PC-3 (cell line): ENCODE measurements around the gene DNPEP.

Experiments
- EZH2 ChIP-seq: fragments of 300-600 bp; sonication (generic); IDR thresholded peaks from one replicate; pipeline ENCODE4 v1.6.1; 2017; ENCODE audit warnings: antibody characterized with exemption, mild to moderate bottlenecking, low read length; ENCODE audit not compliant: unreplicated experiment
- TF ChIP-seq, protein P1 (sequence below): fragments of 300-600 bp; sonication (generic); conservative IDR thresholded peaks from 2 replicates; pipeline ENCODE4 v1.5.1; 2017; ENCODE audit warnings: antibody characterized with exemption, low read depth, mild to moderate bottlenecking, low read length

DNA sequence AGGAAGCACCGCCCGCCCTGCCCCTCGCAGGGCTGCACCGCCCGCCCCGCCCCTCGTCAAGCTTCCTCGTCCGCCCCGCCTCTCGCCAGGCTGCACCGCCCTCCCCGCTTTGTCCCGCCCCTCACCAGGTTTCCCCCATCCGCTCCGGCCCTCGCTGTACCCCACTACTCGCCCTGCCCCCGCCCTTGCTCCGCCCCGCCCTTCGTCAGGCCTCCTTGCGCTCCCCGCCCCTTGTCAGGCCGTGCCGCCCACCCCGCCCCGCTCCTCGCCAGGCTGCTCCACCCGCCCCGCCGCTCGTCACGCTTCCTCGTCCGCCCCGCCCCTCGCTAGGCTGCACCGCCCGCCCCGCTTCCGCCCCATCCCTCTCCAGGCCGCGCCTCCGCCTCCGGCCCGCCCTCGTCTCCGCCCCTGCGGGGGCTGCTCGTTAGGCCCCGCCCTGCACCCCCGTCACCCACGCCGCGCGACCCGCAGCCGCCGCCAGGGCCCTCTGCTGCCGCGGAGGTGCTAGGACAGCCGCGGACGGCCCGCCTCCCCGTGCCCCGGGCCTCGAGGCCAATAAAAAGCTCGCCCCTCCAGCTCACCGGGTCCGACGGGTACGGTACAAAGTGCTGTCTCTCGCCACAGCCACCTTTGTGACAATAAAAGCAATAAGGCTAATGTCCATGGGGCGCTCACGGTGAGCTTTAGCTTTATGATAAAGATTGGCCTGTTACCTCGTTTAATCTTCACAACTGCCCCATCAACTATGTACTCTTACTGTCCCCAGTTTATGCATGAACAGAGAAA lies 602 bp upstream of the DNPEP start:
- TF ChIP-seq, protein P1, sequence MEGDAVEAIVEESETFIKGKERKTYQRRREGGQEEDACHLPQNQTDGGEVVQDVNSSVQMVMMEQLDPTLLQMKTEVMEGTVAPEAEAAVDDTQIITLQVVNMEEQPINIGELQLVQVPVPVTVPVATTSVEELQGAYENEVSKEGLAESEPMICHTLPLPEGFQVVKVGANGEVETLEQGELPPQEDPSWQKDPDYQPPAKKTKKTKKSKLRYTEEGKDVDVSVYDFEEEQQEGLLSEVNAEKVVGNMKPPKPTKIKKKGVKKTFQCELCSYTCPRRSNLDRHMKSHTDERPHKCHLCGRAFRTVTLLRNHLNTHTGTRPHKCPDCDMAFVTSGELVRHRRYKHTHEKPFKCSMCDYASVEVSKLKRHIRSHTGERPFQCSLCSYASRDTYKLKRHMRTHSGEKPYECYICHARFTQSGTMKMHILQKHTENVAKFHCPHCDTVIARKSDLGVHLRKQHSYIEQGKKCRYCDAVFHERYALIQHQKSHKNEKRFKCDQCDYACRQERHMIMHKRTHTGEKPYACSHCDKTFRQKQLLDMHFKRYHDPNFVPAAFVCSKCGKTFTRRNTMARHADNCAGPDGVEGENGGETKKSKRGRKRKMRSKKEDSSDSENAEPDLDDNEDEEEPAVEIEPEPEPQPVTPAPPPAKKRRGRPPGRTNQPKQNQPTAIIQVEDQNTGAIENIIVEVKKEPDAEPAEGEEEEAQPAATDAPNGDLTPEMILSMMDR: peak; percentile 64
- no peak for TF ChIP-seq EZH2
